Ureter (tissue), 1 donor: Measurements from ENCODE around the gene CAMKMT. TPM values are rescaled to one million over a fixed set of nuclear protein-coding genes. Genes with fewer than 3 reads are reported as not detected.

Experiments
- DNase-seq: peaks from one replicate; pipeline ENCODE4 v3.0.0-alpha.2; 2020; ENCODE audit warnings: low spot score
- total RNA-seq: library from RNA; stranded (reverse); gene quantifications from one replicate; pipeline ENCODE4 v1.2.4, GENCODE V29; 2023
- donor health status: DM: yes; HTN: yes; CAD: no.

Gene CAMKMT
- total RNA-seq = 23.6 TPM

- DNase-seq = peak; percentile 99
Measured at GRCh38 chr2:44361330-44362206, at the start of gene CAMKMT, which contains the start of gene PREPL. CAMKMT (plus strand) TSS chr2:44361947. PREPL (minus strand) TSS chr2:44361494; CDS start chr2:44346342, 15,152 bp downstream.

DNA sequence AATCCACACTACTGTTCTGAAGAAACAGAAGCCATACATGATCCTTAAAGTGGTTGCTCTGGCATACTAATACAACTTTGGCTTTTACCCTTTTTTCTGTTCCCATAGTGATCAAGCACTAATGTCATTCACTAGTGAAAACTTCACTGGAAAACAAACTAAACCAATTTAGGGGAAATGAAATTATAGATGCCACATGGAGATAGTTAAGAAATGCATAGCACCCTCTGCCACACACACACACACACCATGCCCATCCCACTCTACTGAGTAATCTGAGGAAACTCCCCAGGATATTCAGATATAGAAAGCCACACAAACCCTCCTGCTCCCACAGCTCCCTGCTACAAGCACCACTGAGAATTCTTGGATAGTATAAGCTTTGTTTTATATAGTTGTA lies 47.4 kb upstream of the CAMKMT start:
- DNase-seq = no peak

- DNase-seq = no peak
Measured at GRCh38 chr2:44315945-44316344, 45.8 kb upstream of the CAMKMT start.

DNA sequence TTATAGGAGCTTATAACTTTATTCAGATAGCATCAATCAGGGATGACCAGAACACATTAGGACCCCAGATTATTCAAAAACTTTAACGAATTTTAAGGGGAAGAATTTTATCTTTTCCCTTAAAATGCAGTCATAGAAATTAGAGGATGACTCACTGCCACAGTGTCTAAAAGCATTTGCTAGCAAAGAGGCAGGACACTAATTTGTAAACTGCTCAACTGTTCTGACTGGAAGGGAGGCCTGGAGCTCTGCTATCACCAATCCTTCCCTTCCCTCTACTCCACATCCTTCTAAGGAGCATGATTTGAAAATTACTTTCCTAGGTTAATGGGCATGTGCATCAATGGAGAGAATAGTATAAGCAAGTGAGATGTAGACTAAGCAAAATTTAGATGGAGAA lies 40.9 kb upstream of the CAMKMT start:
- no peak for DNase-seq

- no peak for DNase-seq
Measured at GRCh38 chr2:44321360-44321759, 40.4 kb upstream of the CAMKMT start.

- no peak for DNase-seq
Measured at GRCh38 chr2:44324971-44325426, 36.7 kb upstream of the CAMKMT start.

- DNase-seq = no peak
Measured at GRCh38 chr2:44325897-44326296, 35.9 kb upstream of the CAMKMT start.

DNA sequence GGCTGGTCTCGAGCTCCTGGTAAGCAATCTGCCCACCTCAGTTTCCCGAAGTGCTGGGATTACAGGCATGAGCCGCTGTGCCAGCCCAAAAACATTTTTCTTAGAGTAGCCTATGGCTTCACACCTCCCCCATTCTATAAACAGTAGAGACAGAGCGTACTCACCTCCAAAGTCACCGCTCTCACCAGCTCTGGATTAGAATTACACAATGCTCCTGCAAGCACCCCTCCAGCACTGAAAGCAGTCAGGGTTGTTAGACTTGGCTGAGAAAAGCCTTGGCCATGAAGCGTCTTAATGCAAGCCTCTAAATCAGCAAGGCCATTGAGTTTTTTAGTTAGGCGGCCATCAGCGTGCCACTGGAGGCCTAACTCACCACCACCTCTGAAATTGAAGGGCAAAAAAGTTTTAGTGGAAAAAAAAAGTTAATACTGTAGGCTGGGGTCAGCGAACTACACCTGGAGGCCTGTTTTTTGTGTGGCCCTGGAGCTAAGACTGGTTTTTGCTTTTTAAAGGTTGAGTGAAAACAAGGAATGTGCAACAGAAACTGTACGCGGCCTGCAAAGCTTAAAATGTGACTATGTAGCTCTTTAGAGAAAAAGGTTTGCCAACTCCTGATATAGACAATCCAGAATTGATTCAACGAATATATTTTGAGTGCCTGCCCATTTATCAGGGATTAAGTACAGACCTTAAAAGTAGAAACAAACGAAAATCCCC lies 35.0 kb upstream of the CAMKMT start:
- no peak for DNase-seq

GRCh38 chr2:44328750-44329149 lies 33.0 kb upstream of the CAMKMT start:
- no peak for DNase-seq

GRCh38 chr2:44329343-44329742 lies 32.4 kb upstream of the CAMKMT start:
- DNase-seq = no peak

DNA sequence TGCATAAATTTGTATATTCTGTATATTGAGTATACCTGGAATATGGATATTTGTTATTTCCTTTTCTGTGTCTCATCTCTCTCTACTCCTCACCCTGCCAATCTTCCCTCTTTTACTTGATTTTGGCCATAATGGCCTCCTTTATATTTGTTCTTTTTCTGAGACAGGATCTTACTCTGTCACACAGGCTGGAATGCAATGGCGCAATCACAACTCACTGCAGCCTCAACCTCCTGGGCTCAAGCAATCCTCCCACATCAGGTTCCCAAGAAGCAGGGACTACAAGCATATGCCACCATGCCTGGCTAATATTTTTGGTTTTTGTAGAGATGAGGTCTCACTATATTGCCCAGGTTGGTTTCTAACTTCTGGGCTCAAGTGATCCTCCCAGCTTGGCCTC lies 30.9 kb upstream of the CAMKMT start:
- DNase-seq = no peak

DNA sequence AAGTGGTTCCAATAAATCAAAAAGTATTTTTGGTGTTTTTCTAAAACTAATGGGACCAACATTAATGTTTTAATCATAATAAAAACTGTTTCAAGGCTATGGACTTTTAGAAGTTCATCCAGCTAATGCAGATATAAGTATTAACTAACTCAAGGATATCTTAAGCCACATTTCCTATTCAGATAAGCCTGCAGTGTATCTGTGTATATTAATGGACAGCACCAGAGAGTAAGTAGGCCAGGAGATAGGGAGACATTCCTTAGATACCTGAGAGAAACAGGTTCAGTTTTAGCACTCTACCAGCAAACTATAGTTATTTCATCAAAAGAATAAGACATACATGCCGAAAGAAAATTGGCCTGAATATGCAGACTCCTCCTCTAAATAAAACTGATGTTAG lies 27.8 kb upstream of the CAMKMT start:
- DNase-seq = no peak

- no peak for DNase-seq
Measured at GRCh38 chr2:44335806-44336538, 25.8 kb upstream of the CAMKMT start.

- no peak for DNase-seq
Measured at GRCh38 chr2:44342854-44343253, 18.9 kb upstream of the CAMKMT start.

- no peak for DNase-seq
Measured at GRCh38 chr2:44347526-44347925, 14.2 kb upstream of the CAMKMT start.

DNA sequence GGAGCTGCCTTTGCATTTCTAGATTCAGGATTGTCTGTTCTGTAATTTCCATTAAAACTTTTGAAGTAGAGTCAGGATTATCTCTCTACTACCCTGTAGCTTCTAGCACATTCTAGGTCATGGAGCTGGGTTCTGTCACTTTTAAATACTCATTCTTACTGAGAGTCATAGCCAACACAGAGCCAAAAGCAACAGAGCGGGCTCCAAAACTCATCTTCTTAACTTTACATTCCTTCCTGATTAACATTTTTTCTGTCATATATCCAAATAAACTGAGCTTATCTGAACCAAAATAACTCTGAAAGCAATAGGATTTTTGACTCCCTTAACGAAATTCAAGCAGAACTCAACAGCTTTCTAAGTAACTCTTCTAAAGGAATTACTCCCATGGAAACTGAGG lies 13.3 kb upstream of the CAMKMT start:
- DNase-seq = no peak

GRCh38 chr2:44349506-44349905 lies 12.2 kb upstream of the CAMKMT start:
- no peak for DNase-seq

DNA sequence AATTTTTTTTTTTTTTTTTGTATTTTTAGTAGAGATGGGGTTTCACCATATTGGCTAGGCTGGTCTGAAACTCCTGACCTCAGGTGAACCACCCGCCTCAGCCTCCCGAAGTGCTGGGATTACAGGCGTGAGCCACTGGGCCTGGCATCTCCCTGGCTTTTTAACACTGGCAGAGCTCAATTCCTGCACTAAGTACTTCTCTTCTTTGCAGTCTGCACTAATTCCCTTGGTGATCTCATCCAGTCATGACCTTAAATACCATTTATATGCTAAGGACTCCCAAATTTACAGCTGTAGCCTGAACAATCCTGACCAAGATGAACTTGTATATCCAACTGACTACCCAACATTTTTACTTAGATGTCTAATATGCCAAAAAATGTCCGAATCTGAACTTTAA lies 10.7 kb upstream of the CAMKMT start:
- DNase-seq = no peak

DNA sequence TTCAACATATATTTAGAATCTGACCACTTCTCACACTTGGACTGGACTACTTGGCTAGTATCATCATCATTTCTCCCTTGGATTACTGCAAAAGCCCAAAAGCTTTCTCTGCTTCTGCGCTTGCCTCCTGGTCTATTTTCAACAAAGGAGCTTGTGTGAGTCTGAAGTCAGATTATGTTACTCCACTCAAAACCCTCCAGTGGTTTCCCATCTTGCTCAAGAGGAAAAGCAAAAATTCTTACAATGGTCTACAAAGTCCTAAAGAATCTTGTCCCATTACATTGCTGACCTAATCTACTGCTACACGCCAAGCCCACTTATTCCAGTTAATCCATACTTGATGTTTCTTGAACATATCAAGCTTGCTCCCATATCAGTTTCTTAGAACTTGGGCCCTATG lies 10.1 kb upstream of the CAMKMT start:
- DNase-seq = no peak

- no peak for DNase-seq
Measured at GRCh38 chr2:44352510-44352909, 9.2 kb upstream of the CAMKMT start.

- DNase-seq = no peak
Measured at GRCh38 chr2:44354761-44355160, 7.0 kb upstream of the CAMKMT start.

GRCh38 chr2:44358503-44358902 lies 3.2 kb upstream of the CAMKMT start:
- no peak for DNase-seq
